SU-DHL-6 (cell line): ENCODE data around the gene TYMS.

Experiments
- H2AFZ ChIP-seq: fragments of 200-600 bp; sonication (generic); 2 replicates; pipeline ENCODE4 v1.6.1; 2014; ENCODE audit warnings: low read depth, mild to moderate bottlenecking, moderate library complexity, mixed read lengths, antibody characterized with exemption, low read length; ENCODE audit not compliant: severe bottlenecking
- H3F3A ChIP-seq: fragments of 200-600 bp; shearing (Covaris generic); 2 replicates; pipeline ENCODE4 v1.6.0; 2016; ENCODE audit warnings: antibody characterized with exemption, mild to moderate bottlenecking; ENCODE audit not compliant: insufficient read depth
- H3K27ac ChIP-seq: fragments of 200-600 bp; sonication (generic); 2 replicates; pipeline ENCODE4 v1.5.1; 2016; ENCODE audit warnings: low read depth, mild to moderate bottlenecking, low read length, moderate library complexity, mixed read lengths
- H3K27me3 ChIP-seq: fragments of 200-600 bp; sonication (generic), shearing (Covaris generic); 2 replicates; pipeline ENCODE4 v1.6.0; 2014; ENCODE audit warnings: mild to moderate bottlenecking, low read length
- H3K36me3 ChIP-seq: fragments of 200-600 bp; sonication (generic); 2 replicates; pipeline ENCODE4 v1.6.1; 2014; ENCODE audit warnings: mild to moderate bottlenecking, low read length, mixed read lengths
- H3K4me2 ChIP-seq: fragments of 300-600, 200-600 bp; shearing (Covaris generic), sonication (generic); 2 replicates; pipeline ENCODE4 v1.6.0; 2014; ENCODE audit warnings: low read length, low read depth, mild to moderate bottlenecking; ENCODE audit not compliant: poor library complexity, severe bottlenecking
- H3K4me3 ChIP-seq: fragments of 200-600 bp; sonication (generic); 2 replicates; pipeline ENCODE4 v1.5.1; 2014; ENCODE audit warnings: antibody characterized with exemption, low read length, mild to moderate bottlenecking, mixed read lengths; ENCODE audit not compliant: insufficient read depth, poor library complexity, severe bottlenecking
- H3K79me2 ChIP-seq: fragments of 200-600 bp; sonication (generic); 2 replicates; pipeline ENCODE4 v1.6.1; 2014; ENCODE audit warnings: mild to moderate bottlenecking, low read length, moderate library complexity; ENCODE audit not compliant: insufficient read depth
- H3K9ac ChIP-seq: fragments of 200-600 bp; sonication (generic); 2 replicates; pipeline ENCODE4 v1.7.0; 2014; ENCODE audit warnings: mild to moderate bottlenecking, low read length
- H3K9me2 ChIP-seq: fragments of 200-600 bp; sonication (generic); replicated peaks from 2 replicates; pipeline ENCODE4 v1.6.1; 2014; ENCODE audit warnings: low read length; ENCODE audit not compliant: insufficient read depth
- H3K9me3 ChIP-seq: fragments of 200-600 bp; sonication (generic); 2 replicates; pipeline ENCODE4 v1.6.1; 2014; ENCODE audit warnings: low read length, mixed read lengths; ENCODE audit not compliant: insufficient read depth
- H4K20me1 ChIP-seq: fragments of 200-600 bp; sonication (generic); 2 replicates; pipeline ENCODE4 v1.6.1; 2014; ENCODE audit warnings: low read depth, mild to moderate bottlenecking, antibody characterized with exemption, low read length, moderate library complexity, mixed read lengths
- EZH2phosphoT487 ChIP-seq: fragments of 200-600 bp; sonication (generic), shearing (Covaris generic); conservative IDR thresholded peaks from 2 replicates; pipeline ENCODE4 v1.6.1; 2018; ENCODE audit warnings: mild to moderate bottlenecking, antibody characterized with exemption, low read length, moderate library complexity, mixed read lengths
- TF ChIP-seq, protein P1 (sequence below): fragments of 200-600 bp; sonication (generic); IDR thresholded peaks from one replicate; pipeline ENCODE4 v1.5.1; 2017; ENCODE audit warnings: antibody characterized with exemption, mild to moderate bottlenecking, low read length, moderate library complexity; ENCODE audit not compliant: insufficient read depth, poor library complexity, severe bottlenecking

Gene TYMS

DNA sequence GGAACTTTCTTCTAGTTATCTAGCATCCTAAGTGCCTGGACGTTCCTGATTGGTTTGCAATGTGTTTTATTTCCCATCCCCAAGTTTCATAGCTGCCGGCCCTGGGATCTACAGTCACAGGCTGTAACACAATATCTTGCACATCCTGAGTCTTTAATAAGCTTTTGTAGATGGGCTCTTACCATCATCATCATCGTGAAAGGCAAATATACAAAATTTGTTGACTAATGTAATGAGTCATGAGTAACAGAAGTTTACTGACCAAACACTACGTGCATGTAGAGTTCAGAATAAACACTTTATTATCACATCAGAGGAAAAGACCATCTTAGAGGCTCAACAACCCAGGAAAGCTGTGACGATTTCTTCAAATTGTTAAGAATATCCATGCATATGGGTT lies 8.1 kb upstream of the TYMS start:
- Histone ChIP-seq H3K36me3 (no peaks in the 10 kb centered on the region), H3K4me2 (no peak overlapping the region), H3F3A (no peaks in the 10 kb centered on the region), H3K27me3 (no peaks in the 10 kb centered on the region), H3K9me3 (no peaks in the 10 kb centered on the region), H4K20me1 (no peaks in the 10 kb centered on the region), H2AFZ (no peak overlapping the region), H3K9me2 (no peaks in the 10 kb centered on the region), H3K79me2 (no peaks in the 10 kb centered on the region), H3K4me3 (no peak overlapping the region), H3K9ac (no peak overlapping the region), H3K27ac (no peak overlapping the region)
- TF ChIP-seq, protein P1, sequence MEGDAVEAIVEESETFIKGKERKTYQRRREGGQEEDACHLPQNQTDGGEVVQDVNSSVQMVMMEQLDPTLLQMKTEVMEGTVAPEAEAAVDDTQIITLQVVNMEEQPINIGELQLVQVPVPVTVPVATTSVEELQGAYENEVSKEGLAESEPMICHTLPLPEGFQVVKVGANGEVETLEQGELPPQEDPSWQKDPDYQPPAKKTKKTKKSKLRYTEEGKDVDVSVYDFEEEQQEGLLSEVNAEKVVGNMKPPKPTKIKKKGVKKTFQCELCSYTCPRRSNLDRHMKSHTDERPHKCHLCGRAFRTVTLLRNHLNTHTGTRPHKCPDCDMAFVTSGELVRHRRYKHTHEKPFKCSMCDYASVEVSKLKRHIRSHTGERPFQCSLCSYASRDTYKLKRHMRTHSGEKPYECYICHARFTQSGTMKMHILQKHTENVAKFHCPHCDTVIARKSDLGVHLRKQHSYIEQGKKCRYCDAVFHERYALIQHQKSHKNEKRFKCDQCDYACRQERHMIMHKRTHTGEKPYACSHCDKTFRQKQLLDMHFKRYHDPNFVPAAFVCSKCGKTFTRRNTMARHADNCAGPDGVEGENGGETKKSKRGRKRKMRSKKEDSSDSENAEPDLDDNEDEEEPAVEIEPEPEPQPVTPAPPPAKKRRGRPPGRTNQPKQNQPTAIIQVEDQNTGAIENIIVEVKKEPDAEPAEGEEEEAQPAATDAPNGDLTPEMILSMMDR: no peak
- TF ChIP-seq EZH2phosphoT487: no peak

DNA sequence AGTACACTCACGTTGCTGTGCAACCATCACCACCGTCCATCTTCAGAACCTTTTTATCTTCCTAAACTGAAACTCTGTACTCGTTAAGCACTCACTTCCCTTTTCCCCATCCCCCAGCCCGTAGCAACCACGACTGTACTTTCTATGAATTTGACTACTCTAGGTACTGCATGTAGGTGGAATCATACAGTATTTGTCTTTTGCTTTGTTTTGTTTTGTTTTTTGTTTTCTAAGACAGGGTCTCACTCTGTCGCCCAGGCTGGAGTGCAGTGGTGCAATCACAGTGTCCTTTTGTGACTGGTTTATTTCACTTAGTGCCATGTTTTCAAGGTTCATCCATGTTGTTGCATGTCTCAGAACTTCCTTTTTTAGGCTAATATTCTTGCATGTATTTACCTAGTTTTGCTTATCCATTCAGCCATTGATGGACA lies 7.0 kb upstream of the TYMS start:
- Histone ChIP-seq H3K9ac (no peak overlapping the region), H3F3A (no peaks in the 10 kb centered on the region), H3K4me2 (no peak overlapping the region), H3K9me2 (no peaks in the 10 kb centered on the region), H4K20me1 (no peaks in the 10 kb centered on the region), H3K4me3 (no peak overlapping the region), H2AFZ (no peak overlapping the region), H3K79me2 (no peaks in the 10 kb centered on the region), H3K36me3 (no peaks in the 10 kb centered on the region), H3K27ac (no peak overlapping the region), H3K27me3 (no peaks in the 10 kb centered on the region), H3K9me3 (no peaks in the 10 kb centered on the region)
- no peak for TF ChIP-seq EZH2phosphoT487
- TF ChIP-seq, protein P1: no peak

DNA sequence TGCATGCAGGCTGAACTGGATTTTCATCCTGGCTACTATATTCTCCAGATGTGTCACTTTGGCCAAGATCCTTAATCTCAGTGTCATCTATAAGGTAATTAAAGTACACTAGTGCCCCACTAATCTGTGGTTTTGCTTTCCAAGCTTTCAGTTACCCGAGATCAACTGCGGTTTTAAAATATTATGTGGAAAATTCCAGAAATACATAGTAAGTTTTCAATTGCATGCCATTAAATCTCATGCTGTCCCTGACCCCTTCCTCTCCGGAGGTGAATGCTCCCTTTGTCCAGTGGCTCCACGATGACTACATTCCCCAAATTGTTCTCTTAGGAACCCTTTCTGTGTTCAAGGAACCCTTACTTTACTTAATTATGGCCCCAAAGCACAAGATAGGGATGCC lies 5.3 kb upstream of the TYMS start:
- H3K4me2 ChIP-seq: no peak overlapping the region
- no peaks in the 10 kb centered on the region for H3F3A ChIP-seq
- H3K79me2 ChIP-seq: no peaks in the 10 kb centered on the region; the same call in 1 of the 2 replicates
- H4K20me1 ChIP-seq: no peaks in the 10 kb centered on the region
- no peak overlapping the region for H2AFZ ChIP-seq
- TF ChIP-seq, protein P1: no peak
- TF ChIP-seq EZH2phosphoT487: no peak
- H3K27me3 ChIP-seq: no peaks in the 10 kb centered on the region
- no peaks in the 10 kb centered on the region for H3K9me3 ChIP-seq
- no peak overlapping the region for H3K27ac ChIP-seq
- no peak overlapping the region for H3K4me3 ChIP-seq
- H3K36me3 ChIP-seq: no peaks in the 10 kb centered on the region
- H3K9me2 ChIP-seq: no peaks in the 10 kb centered on the region
- H3K9ac ChIP-seq: no peak overlapping the region
